PC-9 (cell line): ENCODE measurements around the gene GSTP1. TPM values are rescaled to one million over a fixed set of nuclear protein-coding genes. Genes with fewer than 3 reads are reported as not detected.

Experiments used
- BruUV-seq: library from RNA; stranded (reverse); fragments of 400-500 nt; replicated peaks from 2 replicates; lab custom pipeline; 2021; lab: Mats Ljungman, UMichigan
- CTCF ChIA-PET: fragments of 300-600 bp; sonication (Branson Sonifier 250); formaldehyde crosslinking; loops from one replicate; lab custom pipeline; 2022; ENCODE audit warnings: antibody characterized with exemption; lab: Charles Lee
- POLR2A ChIA-PET: fragments of 300-600 bp; sonication (Branson Sonifier 250); formaldehyde crosslinking; loops from one replicate; lab custom pipeline; 2022; ENCODE audit warnings: antibody characterized with exemption; ENCODE audit not compliant: unreplicated experiment; lab: Charles Lee
- DNase-seq, 2 experiments: peaks; one replicate each; pipeline versions ENCODE4 v3.0.0 to v3.0.0-alpha.2; 2015 to 2022; ENCODE audit warnings: mixed read lengths in 1 of 2
- H2AFZ ChIP-seq: fragments of 200-600 bp; sonication (generic); 2 replicates; pipeline ENCODE4 v1.8.1; 2017; ENCODE audit warnings: antibody characterized with exemption
- H3F3A ChIP-seq: fragments of 200-600 bp; sonication (generic); 2 replicates; pipeline ENCODE4 v1.8.1; 2017; ENCODE audit warnings: antibody characterized with exemption, mild to moderate bottlenecking, low read depth; ENCODE audit not compliant: insufficient read depth
- H3K27ac ChIP-seq: fragments of 200-600 bp; sonication (generic); 2 replicates; pipeline ENCODE4 v1.6.1; 2016; ENCODE audit warnings: mixed run types
- H3K27me3 ChIP-seq: fragments of 200-600 bp; sonication (generic); 2 replicates; pipeline ENCODE4 v1.6.1; 2016; ENCODE audit warnings: low read depth, mixed run types; ENCODE audit not compliant: insufficient read depth
- H3K36me3 ChIP-seq: fragments of 200-600 bp; sonication (generic); 2 replicates; pipeline ENCODE4 v1.6.1; 2016; ENCODE audit warnings: low read depth, mixed run types
- H3K4me1 ChIP-seq: fragments of 200-600 bp; sonication (generic); replicated peaks from 2 replicates; pipeline ENCODE4 v1.6.1; 2016; ENCODE audit warnings: mixed run types; ENCODE audit not compliant: insufficient read depth
- H3K4me2 ChIP-seq: fragments of 200-600 bp; sonication (generic); 2 replicates; pipeline ENCODE4 v1.6.1; 2017; ENCODE audit warnings: mixed run types
- H3K4me3 ChIP-seq: fragments of 200-600 bp; sonication (generic); 2 replicates; pipeline ENCODE4 v1.6.1; 2016; ENCODE audit warnings: mixed run types
- H3K79me2 ChIP-seq: fragments of 200-600 bp; sonication (generic); 2 replicates; pipeline ENCODE4 v1.6.1; 2017; ENCODE audit warnings: low read depth, mixed run types
- H3K9me2 ChIP-seq: fragments of 200-600 bp; sonication (generic); 2 replicates; pipeline ENCODE4 v1.8.1; 2017; ENCODE audit warnings: mild to moderate bottlenecking; ENCODE audit not compliant: insufficient read depth
- H3K9me3 ChIP-seq: fragments of 200-600 bp; sonication (generic); 2 replicates; pipeline ENCODE4 v1.8.1; 2016; ENCODE audit warnings: low read depth; ENCODE audit not compliant: insufficient read depth
- H4K20me1 ChIP-seq: fragments of 200-600 bp; sonication (generic); 2 replicates; pipeline ENCODE4 v1.8.1; 2017; ENCODE audit not compliant: insufficient read depth
- CTCF ChIP-seq: fragments of 200-600 bp; sonication (generic); conservative IDR thresholded peaks from 2 replicates; pipeline ENCODE4 v1.6.1; 2017; ENCODE audit warnings: mixed run types, antibody characterized with exemption, mild to moderate bottlenecking, moderate library complexity
- EZH2 ChIP-seq: fragments of 200-600 bp; sonication (generic); IDR thresholded peaks from 2 replicates; pipeline ENCODE4 v1.8.0; 2017; ENCODE audit warnings: antibody characterized with exemption, low read depth
- intact Hi-C: fragments of 100-400 bp; cut with micrococcal nuclease; formaldehyde crosslinking; loops from one replicate; pipeline ENCODE4 v1.10.0; 2022; ENCODE audit not compliant: unreplicated experiment
- total RNA-seq: library from RNA; stranded (reverse); gene quantifications from 2 replicates; pipeline ENCODE4 v1.2.3, GENCODE V29; 2021

GSTP1 gene
- total RNA-seq, 1 experiment from 2014 or later, result 2,063 TPM

GRCh38 chr11:67535561-67535960, 48.1 kb upstream of the GSTP1 start:
- Histone ChIP-seq H3K9me2 (no peaks in the 10 kb centered on the region), H3K4me1 (no peaks in the 10 kb centered on the region), H3K27me3 (no peaks in the 10 kb centered on the region), H2AFZ (no peak overlapping the region), H3K4me2 (no peak overlapping the region), H3K79me2 (no peaks in the 10 kb centered on the region), H3F3A (no peaks in the 10 kb centered on the region), H3K4me3 (no peak overlapping the region), H3K27ac (no peak overlapping the region), H4K20me1 (no peaks in the 10 kb centered on the region), H3K9me3 (peaks cover 29% of the 10 kb centered on the region; the same call in 1 of the 2 replicates), H3K36me3 (no peaks in the 10 kb centered on the region)
- CTCF ChIA-PET, result interaction anchor here (0.7 kb wide), 1 partner anchor 49 kb away, joined by 7 read pairs; no protein-coding TSS in a partner anchor
- POLR2A ChIA-PET, result interaction anchor here (0.7 kb wide), 1 partner anchor 1513 kb away, joined by 4 read pairs; the partner anchor contains the start of gene TPCN2
- TF ChIP-seq CTCF, result no peak
- no peak for TF ChIP-seq EZH2
- intact Hi-C loops, result no loop called here
- BruUV-seq, result no TSS peak
- no peak for DNase-seq

- Histone ChIP-seq H3K4me3 (no peak overlapping the region), H3K4me1 (no peaks in the 10 kb centered on the region), H3K9me2 (no peaks in the 10 kb centered on the region), H3K36me3 (no peaks in the 10 kb centered on the region), H3K79me2 (no peaks in the 10 kb centered on the region), H3K9me3 (peaks cover 24% of the 10 kb centered on the region; the same call in 1 of the 2 replicates), H3F3A (no peaks in the 10 kb centered on the region), H4K20me1 (no peaks in the 10 kb centered on the region), H2AFZ (no peak overlapping the region), H3K27me3 (no peaks in the 10 kb centered on the region), H3K27ac (no peak overlapping the region), H3K4me2 (no peak overlapping the region)
- TF ChIP-seq EZH2 (no peak), CTCF (no peak)
- intact Hi-C loops, result no loop called here
- ChIA-PET POLR2A (no interaction called here), CTCF (interaction anchor here (1.0 kb wide), 1 partner anchor 21 kb away, joined by 3 read pairs; no protein-coding TSS in a partner anchor)
- DNase-seq, result no peak
- BruUV-seq, result no TSS peak
These were observed 45.3 kb upstream of the GSTP1 start for GRCh38 chr11:67538306-67538705.

- CTCF ChIA-PET, result no interaction called here
- POLR2A ChIA-PET, result no interaction called here
- no peaks in the 10 kb centered on the region for H3K27me3 ChIP-seq
- peaks cover 18% of the 10 kb centered on the region; the same call in 1 of the 2 replicates for H3K9me3 ChIP-seq
- H3K4me3 ChIP-seq, result no peak overlapping the region
- DNase-seq, result no peak
- BruUV-seq, result no TSS peak
- H2AFZ ChIP-seq, result no peak overlapping the region
- H3K9me2 ChIP-seq, result no peaks in the 10 kb centered on the region
- no peak overlapping the region for H3K4me2 ChIP-seq
- H3K4me1 ChIP-seq, result no peaks in the 10 kb centered on the region
- TF ChIP-seq EZH2 (no peak), CTCF (no peak)
- intact Hi-C loops, result no loop called here
- no peaks in the 10 kb centered on the region for H3K79me2 ChIP-seq
- no peaks in the 10 kb centered on the region for H4K20me1 ChIP-seq
- H3F3A ChIP-seq, result no peaks in the 10 kb centered on the region
- no peaks in the 10 kb centered on the region for H3K36me3 ChIP-seq
- H3K27ac ChIP-seq, result no peak overlapping the region
These were observed 44.6 kb upstream of the GSTP1 start for GRCh38 chr11:67538823-67539505.
